ENCODE measurements around the gene SOD1.

SOD1 gene

DNA sequence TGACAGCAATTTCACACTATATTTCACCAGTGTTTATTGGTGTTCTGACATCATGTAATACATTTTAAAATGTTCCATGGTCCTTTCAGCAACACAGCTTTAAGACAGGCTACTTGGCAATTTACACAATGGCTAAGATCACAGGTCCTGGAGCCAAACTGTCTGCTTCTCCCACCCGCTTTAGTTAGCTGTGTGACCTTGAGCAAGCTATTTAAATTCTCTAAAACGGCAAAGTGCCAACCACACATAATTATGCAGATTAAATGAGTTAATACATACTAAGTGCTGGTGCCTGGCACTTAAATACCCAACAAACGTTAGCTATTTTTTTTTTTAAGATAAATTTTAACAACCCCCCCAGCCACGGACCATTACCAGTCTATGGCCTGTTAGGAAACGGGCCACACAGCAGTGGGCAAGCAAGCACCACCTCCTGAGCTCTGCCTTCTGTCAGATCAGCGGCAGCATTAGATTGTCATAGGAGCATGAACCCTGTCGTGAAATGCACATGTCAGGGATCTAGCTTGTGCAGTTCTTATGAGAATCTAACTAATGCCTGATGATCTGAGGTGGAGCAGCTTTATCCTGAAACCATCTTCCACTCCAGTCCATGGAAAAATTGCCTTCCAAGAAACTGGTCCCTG is 26.9 kb downstream of the SOD1 start:
- DNase-seq = no peak

GRCh38 chr21:31687108-31687507 is 27.6 kb downstream of the SOD1 start:
- no peak for DNase-seq

DNA sequence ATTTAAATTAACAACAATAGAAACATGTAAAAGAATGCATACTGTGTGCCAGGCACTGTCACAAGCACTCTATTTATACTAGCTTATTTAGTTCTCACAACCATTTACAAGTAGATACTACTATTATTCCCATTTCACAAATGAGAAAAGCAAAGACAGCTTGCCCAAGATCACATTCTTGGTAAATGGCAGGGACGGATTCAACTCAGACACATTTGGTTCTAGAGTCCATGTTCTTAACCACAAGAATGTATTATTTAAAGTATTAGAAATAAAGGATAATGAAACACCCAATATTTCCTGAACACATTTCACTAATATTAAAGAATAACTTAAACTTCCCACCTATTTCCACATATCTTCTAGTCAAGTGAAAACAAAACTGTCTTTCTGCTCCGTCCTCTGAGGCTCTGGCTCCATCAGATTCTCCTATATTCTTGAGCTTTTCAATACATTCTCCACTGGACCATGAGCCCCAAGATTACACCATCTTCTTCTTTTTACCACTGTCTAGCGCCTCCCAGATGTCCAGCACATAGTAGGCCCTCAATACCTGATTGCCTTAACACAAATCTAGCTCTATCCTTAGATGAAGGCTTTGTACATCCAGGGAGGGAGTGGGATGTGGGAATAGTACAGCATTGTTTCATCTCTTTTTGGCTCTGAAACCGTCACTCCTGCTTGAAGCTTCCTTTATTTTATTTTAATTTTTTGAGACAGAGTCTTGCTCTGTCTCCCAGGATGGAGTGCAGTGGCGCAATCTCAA is 29.3 kb downstream of the SOD1 start:
- DNase-seq = no peak

GRCh38 chr21:31693222-31693621 is 33.7 kb downstream of the SOD1 start:
- no peak for DNase-seq

- DNase-seq = no peak
These were observed 36.9 kb downstream of the SOD1 start for GRCh38 chr21:31696424-31696823.

- no peak for DNase-seq
These were observed 39.0 kb downstream of the SOD1 start for GRCh38 chr21:31698461-31698860.

DNA sequence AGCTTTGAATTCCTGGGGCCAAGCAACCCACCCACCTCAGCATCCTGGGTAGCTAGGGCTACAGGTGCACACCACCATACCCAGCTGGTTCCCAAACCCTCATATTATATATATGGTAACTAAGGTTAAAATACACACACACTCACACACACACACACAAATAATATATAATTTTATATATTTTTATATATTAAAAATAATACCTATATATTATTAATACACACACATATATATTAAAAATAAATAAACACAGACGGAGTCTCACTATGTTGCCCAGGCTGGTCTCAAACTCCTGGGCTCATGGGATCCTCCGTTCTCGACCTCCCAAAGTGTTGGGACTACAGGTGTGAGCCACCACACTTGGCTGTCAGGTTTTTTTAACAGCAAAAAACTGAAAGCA is 40.5 kb downstream of the SOD1 start:
- no peak for DNase-seq

- no peak for DNase-seq
These were observed 47.1 kb downstream of the SOD1 start for GRCh38 chr21:31706562-31706961.

DNA sequence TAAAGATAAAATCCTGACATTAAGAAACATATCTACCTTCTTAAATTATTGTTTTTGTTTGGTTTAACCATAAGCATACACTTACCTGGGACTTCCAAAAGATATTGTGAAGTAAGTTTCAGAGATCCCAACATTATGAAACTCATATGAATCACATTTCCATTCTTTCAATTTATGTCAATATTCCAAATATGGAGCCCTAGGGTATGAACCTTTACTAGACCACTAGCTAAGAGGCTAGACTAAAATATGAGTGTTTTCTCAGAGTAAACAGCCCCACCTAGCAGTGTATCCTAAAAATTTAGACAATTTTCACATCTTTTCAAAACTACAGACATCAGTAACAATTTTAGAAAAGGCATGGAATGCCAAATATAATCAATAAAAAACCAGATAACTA is 48.0 kb downstream of the SOD1 start:
- no peak for DNase-seq

DNA sequence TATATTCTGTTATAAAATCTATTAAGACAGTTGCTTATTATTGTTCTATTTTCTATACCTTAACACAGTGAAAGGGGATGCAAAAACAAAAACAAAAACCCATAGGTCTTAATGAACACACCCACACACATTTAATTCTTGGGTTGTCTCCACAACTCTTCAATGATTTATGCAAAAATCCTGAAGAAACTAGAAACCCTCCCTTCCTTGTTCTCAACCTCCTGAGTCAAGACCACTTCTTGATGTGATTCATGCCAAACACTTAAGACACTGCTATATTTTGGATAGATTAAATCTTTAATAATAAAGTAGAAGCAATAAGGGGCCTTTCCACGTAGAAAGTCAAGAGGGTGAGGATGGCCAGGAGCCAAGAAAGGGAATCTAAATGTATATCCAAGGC is 49.0 kb downstream of the SOD1 start:
- no peak for DNase-seq

DNA sequence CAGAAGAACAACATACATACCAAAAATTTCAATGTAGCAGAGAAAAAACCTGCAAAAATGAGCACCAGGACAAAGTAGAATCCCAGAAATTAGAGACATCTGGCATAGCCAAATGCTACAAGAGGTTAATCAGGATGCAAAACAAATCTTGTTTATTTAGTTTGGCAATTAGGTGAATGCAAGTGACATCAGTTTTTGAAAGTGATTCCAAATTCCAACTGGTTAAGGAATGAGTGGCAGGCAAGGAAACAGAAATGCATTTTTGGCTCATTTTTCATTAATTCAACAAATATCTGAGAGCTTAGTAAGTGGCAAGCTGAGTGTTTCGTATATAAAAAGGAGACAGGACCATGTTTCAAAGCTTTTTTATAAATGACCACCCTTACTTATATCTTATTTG is 51.1 kb downstream of the SOD1 start:
- DNase-seq = no peak

- no peak for DNase-seq
These were observed 51.8 kb downstream of the SOD1 start for GRCh38 chr21:31711326-31711725.

DNA sequence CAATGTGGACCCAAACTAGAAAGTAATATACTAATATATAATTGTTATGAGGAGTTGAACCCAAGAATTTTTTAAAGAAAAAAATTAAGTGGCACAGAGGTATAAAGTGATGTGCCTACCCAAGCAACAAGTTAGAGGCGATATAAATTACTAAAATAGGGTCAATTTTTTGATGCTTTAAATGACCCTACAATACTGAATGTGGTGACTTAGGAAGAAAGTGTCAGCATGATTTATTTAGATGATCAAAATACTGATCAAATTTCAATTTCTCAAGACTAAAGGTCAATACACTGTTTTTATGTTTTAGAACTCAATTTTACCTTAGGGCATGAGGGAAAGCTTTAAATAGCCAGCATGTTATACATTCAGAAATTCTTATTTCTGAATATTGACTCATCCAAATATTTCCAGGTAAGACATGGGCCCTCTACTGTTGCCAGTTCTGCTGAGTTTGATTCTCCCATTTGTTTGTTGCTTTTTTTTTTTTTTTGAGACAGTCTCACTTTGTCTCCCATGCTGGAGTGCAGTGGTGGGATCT is 52.3 kb downstream of the SOD1 start:
- DNase-seq = no peak

DNA sequence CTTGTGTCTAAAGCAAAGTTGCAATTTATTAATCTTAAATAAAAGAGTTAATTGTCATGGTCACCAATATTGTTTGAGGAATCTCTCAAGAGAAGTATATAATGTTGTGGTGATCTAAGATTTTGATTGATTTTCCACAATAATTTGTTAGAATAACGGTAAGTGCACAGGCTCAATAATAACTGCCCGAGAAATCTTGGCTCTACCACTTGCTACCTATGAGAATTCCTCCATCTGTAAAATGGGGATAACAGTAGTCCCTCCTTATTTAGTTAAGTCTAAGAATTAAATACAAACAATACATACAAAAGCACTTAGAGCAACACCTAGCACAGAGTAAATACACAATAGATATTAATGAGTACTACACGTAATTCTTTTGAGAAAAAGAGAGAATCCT is 53.6 kb downstream of the SOD1 start:
- DNase-seq = no peak

DNA sequence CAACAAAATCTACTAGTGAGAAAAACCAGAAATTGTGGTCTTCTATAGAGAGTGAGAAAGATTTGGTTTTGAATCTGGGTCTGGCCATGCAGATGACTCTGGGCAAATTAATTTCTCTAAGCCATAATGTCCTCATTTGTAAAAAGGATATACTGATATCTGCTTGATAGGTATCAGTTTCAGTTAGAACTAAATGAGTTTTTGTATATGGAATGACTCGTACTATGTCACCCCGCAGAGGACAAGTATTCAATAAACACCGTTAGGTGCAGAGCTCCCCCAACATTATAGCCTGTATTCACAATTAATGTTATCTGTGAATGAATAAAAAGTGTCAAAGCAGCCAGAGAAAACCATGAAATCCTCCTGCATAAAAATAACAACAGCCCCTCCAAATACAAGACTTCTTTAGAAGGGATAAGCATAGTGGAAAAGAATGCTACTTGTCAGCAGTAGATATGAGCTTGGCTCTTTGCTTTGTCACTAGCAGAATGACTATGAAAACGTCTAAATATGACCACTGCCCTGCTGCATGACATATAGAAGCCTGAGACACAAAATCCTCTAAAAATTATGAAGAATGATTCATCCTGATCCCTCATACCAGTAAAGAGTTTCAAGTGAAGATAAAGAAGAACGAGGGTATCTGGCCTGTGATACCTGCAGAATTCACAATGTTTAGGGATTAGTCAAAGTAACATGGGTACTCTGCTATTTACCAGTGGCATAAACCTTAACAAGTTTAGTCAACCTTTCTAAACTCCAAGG is 54.7 kb downstream of the SOD1 start:
- DNase-seq = peak; percentile 67

GRCh38 chr21:31714741-31715365 is 55.4 kb downstream of the SOD1 start:
- no peak for DNase-seq

- DNase-seq = no peak
These were observed 56.6 kb downstream of the SOD1 start for GRCh38 chr21:31716106-31716505.
